ENCODE measurements around the gene TEX10.

GRCh38 chr9:100377015-100377414 is 24.3 kb upstream of the TEX10 start:
- TF ChIP-seq POLR2A (IDR thresholded peaks at IDR 0.05; ENCODE audit: low read depth, low read length) (no peak), TAF1 (IDR thresholded peaks at IDR 0.05; ENCODE audit: low read depth, low read length) (no peak)

Data from GM12891 (cell line).